Measurements from ENCODE around the gene ZNF668. TPM values are rescaled to one million over a fixed set of nuclear protein-coding genes. Genes with fewer than 3 reads are reported as not detected.

ZNF668 gene
- total RNA-seq, 1 donor from 2014 or later: 13.6 TPM

DNA sequence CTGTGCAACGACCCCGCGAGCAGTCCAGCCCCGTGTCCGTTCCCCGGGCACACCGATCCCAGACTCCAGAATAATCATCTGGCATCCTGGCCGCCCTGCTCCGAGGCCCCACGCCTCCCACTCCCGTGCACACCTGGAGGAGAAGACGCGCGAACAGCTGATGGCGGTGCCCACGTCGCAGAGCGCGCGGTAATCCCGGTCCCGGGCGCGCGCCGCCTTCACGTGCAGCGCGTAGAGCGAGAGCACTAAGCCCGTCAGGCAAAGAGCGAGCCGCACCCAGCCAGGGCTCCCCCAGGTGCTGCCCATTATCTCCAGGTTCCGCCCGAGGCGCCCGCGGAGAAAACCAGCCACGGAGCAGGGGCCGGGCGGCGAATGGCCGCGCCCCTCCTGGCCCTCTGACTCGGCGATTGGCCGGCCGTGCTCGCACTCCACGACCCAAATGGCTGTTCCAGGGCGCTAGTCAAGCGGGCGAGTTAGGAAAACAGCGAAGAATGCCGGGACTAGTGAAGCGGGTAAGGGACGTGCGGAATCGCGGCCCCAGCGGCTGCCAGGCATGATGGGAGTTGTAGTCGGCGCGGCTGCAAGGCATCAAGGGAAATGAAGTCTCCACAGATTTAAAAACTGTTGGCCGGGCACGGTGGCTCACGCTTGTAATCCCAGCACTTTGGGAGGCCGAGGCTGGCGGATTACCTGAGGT lies 20.5 kb upstream of the ZNF668 start, which contains the start of gene VKORC1:
VKORC1 (minus strand) TSS at position 374 of the 697 bp plus-strand sequence; CDS start at position 306, 68 bp downstream.
- TF ChIP-seq, protein P1, sequence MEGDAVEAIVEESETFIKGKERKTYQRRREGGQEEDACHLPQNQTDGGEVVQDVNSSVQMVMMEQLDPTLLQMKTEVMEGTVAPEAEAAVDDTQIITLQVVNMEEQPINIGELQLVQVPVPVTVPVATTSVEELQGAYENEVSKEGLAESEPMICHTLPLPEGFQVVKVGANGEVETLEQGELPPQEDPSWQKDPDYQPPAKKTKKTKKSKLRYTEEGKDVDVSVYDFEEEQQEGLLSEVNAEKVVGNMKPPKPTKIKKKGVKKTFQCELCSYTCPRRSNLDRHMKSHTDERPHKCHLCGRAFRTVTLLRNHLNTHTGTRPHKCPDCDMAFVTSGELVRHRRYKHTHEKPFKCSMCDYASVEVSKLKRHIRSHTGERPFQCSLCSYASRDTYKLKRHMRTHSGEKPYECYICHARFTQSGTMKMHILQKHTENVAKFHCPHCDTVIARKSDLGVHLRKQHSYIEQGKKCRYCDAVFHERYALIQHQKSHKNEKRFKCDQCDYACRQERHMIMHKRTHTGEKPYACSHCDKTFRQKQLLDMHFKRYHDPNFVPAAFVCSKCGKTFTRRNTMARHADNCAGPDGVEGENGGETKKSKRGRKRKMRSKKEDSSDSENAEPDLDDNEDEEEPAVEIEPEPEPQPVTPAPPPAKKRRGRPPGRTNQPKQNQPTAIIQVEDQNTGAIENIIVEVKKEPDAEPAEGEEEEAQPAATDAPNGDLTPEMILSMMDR (IDR thresholded peaks at IDR 0.05; ENCODE audit: unreplicated experiment): no peak
- DNase-seq (ENCODE audit: low spot score): peak; percentile 85
- peaks cover 11% of the 10 kb centered on the region for H3K4me1 Mint-ChIP-seq (ENCODE audit: unreplicated experiment)
- peak within 1 kb of the TSS; percentile 94 for H3K4me3 Mint-ChIP-seq (ENCODE audit: unreplicated experiment)
- peaks cover 26% of the 10 kb centered on the region for H3K27me3 Mint-ChIP-seq (ENCODE audit: unreplicated experiment)
- peak within 1 kb of the TSS; percentile 68 for H3K27ac Mint-ChIP-seq (ENCODE audit: unreplicated experiment)
- no peaks in the 10 kb centered on the region for H3K9me3 Mint-ChIP-seq (ENCODE audit: unreplicated experiment)
- peaks cover 8% of the 10 kb centered on the region for H3K36me3 Mint-ChIP-seq (ENCODE audit: low read depth, unreplicated experiment)

DNA sequence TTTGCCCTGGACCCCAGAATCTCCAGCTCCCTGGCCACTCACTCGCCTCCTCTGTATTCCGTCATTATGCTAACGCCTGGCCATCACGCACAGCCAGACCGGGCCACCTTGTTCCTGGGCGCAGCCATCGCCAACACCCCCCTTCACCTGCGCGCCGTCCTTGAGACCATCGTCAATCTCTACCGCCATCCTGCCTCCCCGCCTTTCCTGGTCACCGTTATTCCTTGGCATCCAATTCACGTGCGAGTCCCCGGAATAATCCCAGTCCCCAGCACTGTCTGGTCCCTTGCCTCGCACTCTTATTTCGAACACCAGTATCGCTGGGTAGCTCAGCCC lies 20.0 kb upstream of the ZNF668 start:
- Mint-ChIP-seq H3K27ac (ENCODE audit: unreplicated experiment) (peak overlapping the region; percentile 21), H3K27me3 (ENCODE audit: unreplicated experiment) (peaks cover 26% of the 10 kb centered on the region), H3K4me3 (ENCODE audit: unreplicated experiment) (peak overlapping the region; percentile 94), H3K36me3 (ENCODE audit: low read depth, unreplicated experiment) (peaks cover 10% of the 10 kb centered on the region), H3K4me1 (ENCODE audit: unreplicated experiment) (peaks cover 11% of the 10 kb centered on the region), H3K9me3 (ENCODE audit: unreplicated experiment) (no peaks in the 10 kb centered on the region)
- DNase-seq (ENCODE audit: low spot score): no peak
- TF ChIP-seq, protein P1 (IDR thresholded peaks at IDR 0.05; ENCODE audit: unreplicated experiment): no peak

DNA sequence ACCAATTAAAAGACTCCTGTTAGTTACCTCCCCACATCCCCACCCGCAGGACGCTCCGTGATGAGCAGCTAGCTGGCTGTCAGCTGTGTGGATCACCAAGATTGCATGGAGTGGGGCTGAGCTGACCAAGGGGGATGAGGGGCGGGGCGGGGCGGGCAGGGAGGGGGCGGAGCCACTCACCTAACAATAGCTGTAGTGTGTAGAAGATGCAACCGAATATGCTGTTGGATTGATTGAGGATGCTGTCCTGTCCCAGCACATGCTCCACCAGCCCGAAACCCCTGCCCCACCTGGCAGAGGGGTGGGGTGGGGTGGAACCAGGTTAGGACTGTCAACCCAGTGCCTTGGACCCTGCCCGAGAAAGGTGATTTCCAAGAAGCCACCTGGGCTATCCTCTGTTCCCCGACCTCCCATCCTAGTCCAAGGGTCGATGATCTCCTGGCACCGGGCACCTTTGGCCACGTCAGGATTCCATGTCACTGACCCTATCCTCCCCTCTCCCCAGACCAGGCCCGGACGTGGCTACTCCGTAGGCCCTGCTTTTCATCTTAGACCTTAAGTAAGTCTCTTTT lies 19.2 kb upstream of the ZNF668 start:
- H3K36me3 Mint-ChIP-seq (ENCODE audit: low read depth, unreplicated experiment): peaks cover 10% of the 10 kb centered on the region
- no peak overlapping the region for H3K27ac Mint-ChIP-seq (ENCODE audit: unreplicated experiment)
- H3K4me3 Mint-ChIP-seq (ENCODE audit: unreplicated experiment): peak overlapping the region; percentile 37
- no peak for DNase-seq (ENCODE audit: low spot score)
- peaks cover 11% of the 10 kb centered on the region for H3K4me1 Mint-ChIP-seq (ENCODE audit: unreplicated experiment)
- H3K9me3 Mint-ChIP-seq (ENCODE audit: unreplicated experiment): no peaks in the 10 kb centered on the region
- peaks cover 26% of the 10 kb centered on the region for H3K27me3 Mint-ChIP-seq (ENCODE audit: unreplicated experiment)
- TF ChIP-seq, protein P1 (IDR thresholded peaks at IDR 0.05; ENCODE audit: unreplicated experiment): no peak

DNA sequence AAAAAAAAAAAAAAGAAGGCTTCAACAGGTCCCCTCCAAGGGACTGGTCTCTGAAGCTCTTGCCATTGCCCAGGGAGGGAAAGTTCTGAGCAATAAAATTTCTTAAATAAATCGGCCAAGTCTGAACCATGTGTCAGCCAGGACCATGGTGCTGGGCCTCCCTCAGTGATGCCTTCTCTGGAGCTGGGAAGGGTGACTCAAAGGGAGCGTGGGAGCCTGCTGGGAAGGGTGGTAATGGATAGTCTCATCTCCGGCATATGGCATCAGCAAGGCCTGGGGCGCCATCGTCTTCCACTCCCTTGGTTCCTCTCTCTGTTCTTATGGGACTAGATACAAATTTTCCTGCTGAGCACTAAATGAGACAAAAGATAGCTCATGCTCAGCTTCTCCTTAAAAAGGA lies 18.3 kb upstream of the ZNF668 start:
- peaks cover 10% of the 10 kb centered on the region for H3K36me3 Mint-ChIP-seq (ENCODE audit: low read depth, unreplicated experiment)
- H3K27me3 Mint-ChIP-seq (ENCODE audit: unreplicated experiment): peaks cover 28% of the 10 kb centered on the region
- H3K9me3 Mint-ChIP-seq (ENCODE audit: unreplicated experiment): no peaks in the 10 kb centered on the region
- TF ChIP-seq, protein P1 (IDR thresholded peaks at IDR 0.05; ENCODE audit: unreplicated experiment): no peak
- peak overlapping the region; percentile 57 for H3K27ac Mint-ChIP-seq (ENCODE audit: unreplicated experiment)
- DNase-seq (ENCODE audit: low spot score): no peak
- H3K4me3 Mint-ChIP-seq (ENCODE audit: unreplicated experiment): peak overlapping the region; percentile 37
- H3K4me1 Mint-ChIP-seq (ENCODE audit: unreplicated experiment): peaks cover 11% of the 10 kb centered on the region

DNA sequence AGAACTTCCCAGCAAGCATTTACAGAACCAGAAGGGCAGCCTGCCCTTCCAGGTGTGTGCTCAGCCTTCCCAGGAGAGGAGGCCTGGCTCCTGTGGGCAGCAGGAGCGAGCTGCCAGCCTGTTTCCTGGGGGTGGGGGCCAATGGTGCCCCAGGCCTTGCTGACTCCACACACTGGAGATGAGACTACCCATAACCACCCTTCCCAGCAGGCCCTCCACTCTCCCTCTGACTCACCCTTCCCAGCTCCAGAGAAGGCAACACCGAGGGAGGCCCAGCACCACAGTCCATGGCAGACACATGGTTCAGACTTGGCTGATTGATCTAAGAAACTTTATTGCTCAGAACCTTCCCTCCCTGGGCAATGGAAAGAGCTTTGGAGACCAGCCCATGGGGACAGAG lies 16.5 kb upstream of the ZNF668 start:
- Mint-ChIP-seq H3K36me3 (ENCODE audit: low read depth, unreplicated experiment) (peaks cover 8% of the 10 kb centered on the region), H3K27me3 (ENCODE audit: unreplicated experiment) (peaks cover 31% of the 10 kb centered on the region), H3K4me1 (ENCODE audit: unreplicated experiment) (peaks cover 8% of the 10 kb centered on the region), H3K9me3 (ENCODE audit: unreplicated experiment) (no peaks in the 10 kb centered on the region), H3K27ac (ENCODE audit: unreplicated experiment) (no peak overlapping the region), H3K4me3 (ENCODE audit: unreplicated experiment) (peak overlapping the region; percentile 69)
- DNase-seq (ENCODE audit: low spot score): no peak
- TF ChIP-seq, protein P1 (IDR thresholded peaks at IDR 0.05; ENCODE audit: unreplicated experiment): no peak

All from endothelial cell (in vitro differentiated cells).